ENCODE data around the gene TMEM40.

The TMEM40 gene, protein sequence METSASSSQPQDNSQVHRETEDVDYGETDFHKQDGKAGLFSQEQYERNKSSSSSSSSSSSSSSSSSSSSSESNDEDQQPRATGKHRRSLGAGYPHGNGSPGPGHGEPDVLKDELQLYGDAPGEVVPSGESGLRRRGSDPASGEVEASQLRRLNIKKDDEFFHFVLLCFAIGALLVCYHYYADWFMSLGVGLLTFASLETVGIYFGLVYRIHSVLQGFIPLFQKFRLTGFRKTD

DNA sequence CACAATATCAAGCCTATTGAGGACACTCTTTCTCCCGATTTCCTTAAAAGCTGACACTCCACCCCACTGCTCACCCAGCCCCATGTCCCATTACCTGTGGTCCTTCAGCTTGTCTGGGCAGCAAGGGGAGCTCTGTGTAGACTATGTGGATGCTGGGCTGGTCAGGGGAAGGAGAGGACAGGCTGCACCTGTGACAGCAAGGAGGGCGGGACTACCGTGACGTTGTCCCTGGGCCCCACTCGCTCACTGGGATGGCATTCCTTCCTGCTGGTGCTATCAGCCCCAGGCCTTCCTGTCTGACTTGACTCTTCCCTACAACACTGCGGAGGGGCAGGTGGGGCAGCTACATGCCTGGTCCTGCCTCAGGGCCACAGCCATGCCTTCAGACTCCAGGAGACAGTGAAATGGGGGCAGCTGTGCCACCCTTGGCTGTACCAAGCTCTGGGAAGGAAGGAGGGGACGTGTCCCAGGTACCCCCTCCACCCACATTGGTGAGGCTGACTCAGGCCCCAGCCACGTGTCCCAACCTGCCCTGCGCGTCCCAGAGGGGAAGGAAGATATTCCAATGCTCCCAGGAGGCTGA is at the start of gene TMEM40:
TSS of gene TMEM40 (minus strand) at position 163 of the 583 bp plus-strand sequence. CDS start 9,427 bp downstream, outside the sequence.
- DNase-seq (ENCODE audit: low read depth) = no peak
- TF ChIP-seq, protein P1, sequence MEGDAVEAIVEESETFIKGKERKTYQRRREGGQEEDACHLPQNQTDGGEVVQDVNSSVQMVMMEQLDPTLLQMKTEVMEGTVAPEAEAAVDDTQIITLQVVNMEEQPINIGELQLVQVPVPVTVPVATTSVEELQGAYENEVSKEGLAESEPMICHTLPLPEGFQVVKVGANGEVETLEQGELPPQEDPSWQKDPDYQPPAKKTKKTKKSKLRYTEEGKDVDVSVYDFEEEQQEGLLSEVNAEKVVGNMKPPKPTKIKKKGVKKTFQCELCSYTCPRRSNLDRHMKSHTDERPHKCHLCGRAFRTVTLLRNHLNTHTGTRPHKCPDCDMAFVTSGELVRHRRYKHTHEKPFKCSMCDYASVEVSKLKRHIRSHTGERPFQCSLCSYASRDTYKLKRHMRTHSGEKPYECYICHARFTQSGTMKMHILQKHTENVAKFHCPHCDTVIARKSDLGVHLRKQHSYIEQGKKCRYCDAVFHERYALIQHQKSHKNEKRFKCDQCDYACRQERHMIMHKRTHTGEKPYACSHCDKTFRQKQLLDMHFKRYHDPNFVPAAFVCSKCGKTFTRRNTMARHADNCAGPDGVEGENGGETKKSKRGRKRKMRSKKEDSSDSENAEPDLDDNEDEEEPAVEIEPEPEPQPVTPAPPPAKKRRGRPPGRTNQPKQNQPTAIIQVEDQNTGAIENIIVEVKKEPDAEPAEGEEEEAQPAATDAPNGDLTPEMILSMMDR (IDR thresholded peaks at IDR 0.05; ENCODE audit: low read length, missing control alignments) = no peak
- no peak within 1 kb of the TSS for H3K4me3 ChIP-seq (replicated peaks; ENCODE audit: low read depth, low read length)

DNA sequence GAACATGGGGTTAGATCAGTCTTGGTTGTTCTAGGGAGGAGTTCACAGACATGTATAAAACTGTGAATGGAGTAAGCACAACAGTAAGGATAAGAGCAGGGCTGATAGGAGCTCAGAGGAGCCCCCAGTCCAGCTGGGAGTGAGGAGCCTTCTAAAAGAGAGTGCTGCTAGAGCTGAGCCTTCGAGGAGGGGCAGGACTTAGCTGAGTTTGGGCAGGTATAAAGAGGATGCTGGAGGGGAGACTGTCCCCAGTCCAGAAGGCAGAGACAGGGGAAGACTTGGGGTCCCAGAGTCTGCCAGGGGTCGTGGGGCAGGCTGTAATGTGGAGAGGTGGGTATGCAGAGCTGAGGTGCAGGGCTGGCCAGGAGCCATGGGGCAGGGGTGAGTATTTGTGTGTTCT is 49.5 kb upstream of the TMEM40 start:
- TF ChIP-seq, protein P1 (IDR thresholded peaks at IDR 0.05; ENCODE audit: low read length, missing control alignments) = no peak
- no peak overlapping the region for H3K4me3 ChIP-seq (replicated peaks; ENCODE audit: low read depth, low read length)
- no peak for DNase-seq (ENCODE audit: low read depth)

DNA sequence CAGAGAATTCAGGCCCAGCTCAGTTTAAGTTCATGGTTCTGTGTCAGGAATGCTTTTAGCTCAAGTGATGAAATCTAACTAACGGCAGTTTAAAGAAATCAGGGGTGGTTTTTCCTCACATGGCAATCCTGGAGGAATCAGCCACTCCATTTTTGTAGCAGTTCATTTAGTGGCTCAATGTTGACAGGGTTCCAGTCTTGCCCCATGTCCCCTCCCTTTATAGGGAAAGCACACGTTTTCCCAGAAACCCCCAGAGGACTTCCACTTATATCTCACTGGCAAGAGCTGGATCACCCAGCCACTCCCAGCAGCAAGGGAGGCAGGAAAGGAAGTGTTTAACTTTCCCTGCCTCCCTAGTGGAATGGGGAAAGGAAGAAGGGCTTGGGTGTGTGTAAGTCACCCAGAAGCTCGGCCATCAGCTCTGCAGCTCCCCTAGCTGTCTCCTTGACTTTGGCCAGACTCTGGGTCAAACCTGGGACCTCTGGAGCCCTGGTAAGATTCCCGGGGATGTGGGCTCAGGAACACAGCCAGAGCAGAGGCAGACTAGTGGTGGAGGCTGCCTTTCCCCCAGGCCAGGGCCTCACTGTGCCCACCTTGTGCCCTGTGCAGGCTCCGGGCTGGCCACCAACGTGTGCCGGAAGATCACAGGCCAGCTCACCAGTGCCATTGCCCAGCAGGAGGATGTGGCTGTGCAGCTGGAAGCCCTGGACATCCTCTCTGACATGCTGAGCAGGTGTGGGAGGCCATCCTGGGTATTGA is 48.7 kb upstream of the TMEM40 start:
- TF ChIP-seq, protein P1 (IDR thresholded peaks at IDR 0.05; ENCODE audit: low read length, missing control alignments) = no peak
- no peak for DNase-seq (ENCODE audit: low read depth)
- no peak overlapping the region for H3K4me3 ChIP-seq (replicated peaks; ENCODE audit: low read depth, low read length)

DNA sequence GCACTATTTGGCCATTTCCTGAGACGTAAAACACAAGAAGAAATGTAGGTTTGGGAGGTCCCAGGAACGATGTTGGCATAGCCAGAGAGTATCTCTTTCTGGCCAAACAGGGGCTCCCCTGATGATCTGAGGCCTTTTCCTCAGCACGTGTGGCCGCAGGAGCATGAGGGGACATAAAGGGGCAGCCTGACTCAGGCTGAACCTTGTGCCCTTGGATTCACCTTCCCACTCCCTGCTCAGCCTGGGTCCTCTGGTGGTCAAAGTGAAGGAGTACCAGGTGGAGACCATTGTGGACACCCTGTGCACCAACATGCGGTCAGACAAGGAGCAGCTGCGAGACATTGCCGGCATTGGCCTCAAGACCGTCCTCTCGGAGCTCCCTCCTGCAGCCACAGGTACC is 48.0 kb upstream of the TMEM40 start:
- H3K4me3 ChIP-seq (replicated peaks; ENCODE audit: low read depth, low read length) = no peak overlapping the region
- TF ChIP-seq, protein P1 (IDR thresholded peaks at IDR 0.05; ENCODE audit: low read length, missing control alignments) = no peak
- DNase-seq (ENCODE audit: low read depth) = no peak

DNA sequence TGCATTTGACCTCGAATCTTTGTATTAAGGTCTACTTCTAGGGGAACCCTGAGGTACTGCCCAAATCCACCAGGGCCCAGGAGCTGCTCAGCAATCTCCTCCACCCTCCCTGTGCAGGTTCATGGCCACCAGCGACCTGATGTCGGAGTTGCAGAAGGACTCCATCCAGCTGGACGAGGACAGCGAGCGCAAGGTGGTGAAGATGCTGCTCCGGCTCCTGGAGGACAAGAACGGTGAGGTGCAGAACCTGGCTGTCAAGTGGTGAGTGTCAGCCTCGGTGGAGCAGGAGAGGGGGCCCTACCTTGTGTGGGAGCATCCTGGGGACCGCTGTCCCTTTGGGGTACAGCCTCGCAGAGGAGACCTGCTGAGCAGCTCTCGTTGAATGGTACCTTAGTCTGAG is 44.3 kb upstream of the TMEM40 start:
- no peak for DNase-seq (ENCODE audit: low read depth)
- TF ChIP-seq, protein P1 (IDR thresholded peaks at IDR 0.05; ENCODE audit: low read length, missing control alignments) = no peak
- no peak overlapping the region for H3K4me3 ChIP-seq (replicated peaks; ENCODE audit: low read depth, low read length)

DNA sequence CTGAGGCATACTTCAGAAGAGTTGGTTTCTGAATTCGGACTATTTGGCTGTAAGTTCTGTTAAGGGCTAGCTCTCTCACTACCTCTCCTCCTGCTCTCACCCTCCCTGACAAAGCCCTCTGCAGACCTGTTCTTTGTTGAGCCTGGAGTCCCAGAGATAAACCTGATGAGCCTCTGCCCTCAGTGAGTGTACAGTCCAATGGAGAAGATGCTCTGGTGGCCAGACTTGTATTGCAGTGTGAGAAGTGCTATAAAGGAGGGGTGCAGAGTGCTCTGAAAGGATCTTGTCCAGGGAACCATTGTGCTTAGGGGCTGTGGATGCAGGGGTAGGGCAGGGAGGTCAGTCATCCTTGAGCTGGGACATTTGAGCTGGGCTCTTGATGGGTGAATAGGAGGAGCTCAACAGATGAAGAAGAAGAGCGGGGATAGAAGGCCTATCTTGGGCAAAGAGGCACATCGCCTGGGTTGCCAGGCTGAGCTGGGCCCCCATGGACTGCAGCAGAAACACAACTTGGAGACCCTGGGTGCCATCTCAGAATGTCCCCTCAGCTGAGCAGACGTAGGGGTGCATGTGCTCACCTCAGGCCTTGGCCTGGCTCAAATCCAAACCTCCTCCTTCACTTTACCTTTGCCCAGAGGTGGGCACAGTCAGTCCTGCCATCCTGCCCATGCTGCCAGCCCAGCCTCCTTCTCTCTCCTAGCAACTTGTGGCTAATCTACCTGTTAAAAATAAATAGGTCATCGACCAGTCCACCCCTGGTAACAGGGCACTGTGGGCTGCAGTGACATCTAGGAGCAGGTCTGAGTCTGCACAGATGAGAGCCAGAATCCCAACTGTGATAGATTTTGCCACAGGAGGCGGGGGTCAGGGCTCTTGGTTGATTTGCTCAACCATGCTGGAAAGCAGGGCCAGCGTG is 40.7 kb upstream of the TMEM40 start:
- H3K4me3 ChIP-seq (replicated peaks; ENCODE audit: low read depth, low read length) = no peak overlapping the region
- no peak for DNase-seq (ENCODE audit: low read depth)
- TF ChIP-seq, protein P1 (IDR thresholded peaks at IDR 0.05; ENCODE audit: low read length, missing control alignments) = no peak

Data from fibroblast of pulmonary artery (primary cell).